WTC11 (cell line): ENCODE measurements around the gene HAGHL. TPM values are rescaled to one million over a fixed set of nuclear protein-coding genes. Genes with fewer than 3 reads are reported as not detected.
A peak's percentile ranks its signal among the peaks of the same experiment; 100 is the strongest.

Source experiments
- ARID4B ChIP-seq: sonication (generic); formaldehyde crosslinking; IDR thresholded peaks from 2 replicates; pipeline ENCODE4 v1.8.0; 2023; ENCODE audit warnings: missing genetic modification reagents, mild to moderate bottlenecking, borderline replicate concordance
- ATF6 ChIP-seq: sonication (generic); formaldehyde crosslinking; IDR thresholded peaks from 2 replicates; pipeline ENCODE4 v1.8.1; 2023; ENCODE audit warnings: mild to moderate bottlenecking, missing genetic modification reagents
- CBFB ChIP-seq: sonication (generic); formaldehyde crosslinking; IDR thresholded peaks from 2 replicates; pipeline ENCODE4 v1.8.1; 2022; ENCODE audit warnings: mild to moderate bottlenecking, low read depth, missing genetic modification reagents
- CDX4 ChIP-seq: fragments of 250-450 bp; sonication (Bioruptor Pico); IDR thresholded peaks from 2 replicates; pipeline ENCODE4 v1.9.0; 2021; ENCODE audit warnings: moderate library complexity, mild to moderate bottlenecking, inconsistent platforms, borderline replicate concordance
- CREB1 ChIP-seq: sonication (generic); formaldehyde crosslinking; IDR thresholded peaks from 2 replicates; pipeline ENCODE4 v1.8.0; 2023; ENCODE audit warnings: mild to moderate bottlenecking, missing genetic modification reagents
- ELF4 ChIP-seq: sonication (generic); formaldehyde crosslinking; IDR thresholded peaks from 2 replicates; pipeline ENCODE4 v1.8.1; 2022; ENCODE audit warnings: low read depth, mild to moderate bottlenecking, moderate library complexity, missing genetic modification reagents
- ETV6 ChIP-seq: sonication (generic); formaldehyde crosslinking; IDR thresholded peaks from 2 replicates; pipeline ENCODE4 v1.8.1; 2022; ENCODE audit warnings: mild to moderate bottlenecking, missing genetic modification reagents
- FOXK1 ChIP-seq: sonication (generic); formaldehyde crosslinking; IDR thresholded peaks from 2 replicates; pipeline ENCODE4 v1.8.0; 2022; ENCODE audit warnings: mild to moderate bottlenecking, moderate library complexity, missing genetic modification reagents
- FOXP1 ChIP-seq: sonication (generic); formaldehyde crosslinking; IDR thresholded peaks from 2 replicates; pipeline ENCODE4 v1.8.0; 2022; ENCODE audit warnings: missing genetic modification reagents, mild to moderate bottlenecking, moderate library complexity, borderline replicate concordance
- GABPB1 ChIP-seq: sonication (generic); formaldehyde crosslinking; IDR thresholded peaks from 2 replicates; pipeline ENCODE4 v1.8.1; 2023; ENCODE audit warnings: mild to moderate bottlenecking, missing genetic modification reagents
- HMGXB4 ChIP-seq: sonication (generic); formaldehyde crosslinking; IDR thresholded peaks from 2 replicates; pipeline ENCODE4 v1.8.1; 2023; ENCODE audit warnings: mild to moderate bottlenecking, moderate library complexity, missing genetic modification reagents
- MXD4 ChIP-seq: fragments of 250-450 bp; sonication (Bioruptor Pico); IDR thresholded peaks from 2 replicates; pipeline ENCODE4 v1.8.0; 2021; ENCODE audit warnings: mild to moderate bottlenecking, moderate library complexity, borderline replicate concordance
- OVOL2 ChIP-seq: fragments of 250-450 bp; sonication (Bioruptor Pico); IDR thresholded peaks from 2 replicates; pipeline ENCODE4 v1.9.0; 2021; ENCODE audit warnings: mild to moderate bottlenecking, borderline replicate concordance
- PRRX2 ChIP-seq: fragments of 250-450 bp; sonication (Bioruptor Pico); IDR thresholded peaks from 2 replicates; pipeline ENCODE4 v1.8.0; 2021; ENCODE audit warnings: mild to moderate bottlenecking
- RORB ChIP-seq: fragments of 250-450 bp; sonication (Bioruptor Pico); IDR thresholded peaks from 2 replicates; pipeline ENCODE4 v1.9.0; 2021; ENCODE audit warnings: mild to moderate bottlenecking
- TEAD4 ChIP-seq: sonication (generic); formaldehyde crosslinking; IDR thresholded peaks from 2 replicates; pipeline ENCODE4 v1.8.0; 2022; ENCODE audit warnings: mild to moderate bottlenecking, missing genetic modification reagents
- ZBTB43 ChIP-seq: sonication (generic); formaldehyde crosslinking; IDR thresholded peaks from 2 replicates; pipeline ENCODE4 v1.8.1; 2023; ENCODE audit warnings: mild to moderate bottlenecking, missing genetic modification reagents
- ZNF219 ChIP-seq: sonication (generic); formaldehyde crosslinking; IDR thresholded peaks from 2 replicates; pipeline ENCODE4 v1.8.0; 2023; ENCODE audit warnings: missing genetic modification reagents, mild to moderate bottlenecking, borderline replicate concordance
- total RNA-seq: library from RNA; stranded (reverse); gene quantifications from 3 replicates; pipeline ENCODE4 v1.2.3, GENCODE V29; 2021
- TF ChIP-seq, protein P1 (sequence below): sonication (generic); formaldehyde crosslinking; IDR thresholded peaks from 2 replicates; pipeline ENCODE4 v1.8.0; 2022; ENCODE audit warnings: mild to moderate bottlenecking, missing genetic modification reagents
- TF ChIP-seq, protein P2 (sequence below): sonication (generic); formaldehyde crosslinking; IDR thresholded peaks from 2 replicates; pipeline ENCODE4 v1.8.1; 2022; ENCODE audit warnings: low read depth, mild to moderate bottlenecking, moderate library complexity, missing genetic modification reagents, borderline replicate concordance
- TF ChIP-seq, protein P3 (sequence below): sonication (generic); formaldehyde crosslinking; IDR thresholded peaks from 2 replicates; pipeline ENCODE4 v1.8.1; 2023; ENCODE audit warnings: mild to moderate bottlenecking, missing genetic modification reagents, moderate library complexity
- TF ChIP-seq, protein P4 (sequence below): sonication (generic); formaldehyde crosslinking; IDR thresholded peaks from 2 replicates; pipeline ENCODE4 v1.8.1; 2022; ENCODE audit warnings: mild to moderate bottlenecking, missing genetic modification reagents, moderate library complexity, borderline replicate concordance

HAGHL gene
- total RNA-seq, 1 experiment from 2014 or later: 41.7 TPM

DNA sequence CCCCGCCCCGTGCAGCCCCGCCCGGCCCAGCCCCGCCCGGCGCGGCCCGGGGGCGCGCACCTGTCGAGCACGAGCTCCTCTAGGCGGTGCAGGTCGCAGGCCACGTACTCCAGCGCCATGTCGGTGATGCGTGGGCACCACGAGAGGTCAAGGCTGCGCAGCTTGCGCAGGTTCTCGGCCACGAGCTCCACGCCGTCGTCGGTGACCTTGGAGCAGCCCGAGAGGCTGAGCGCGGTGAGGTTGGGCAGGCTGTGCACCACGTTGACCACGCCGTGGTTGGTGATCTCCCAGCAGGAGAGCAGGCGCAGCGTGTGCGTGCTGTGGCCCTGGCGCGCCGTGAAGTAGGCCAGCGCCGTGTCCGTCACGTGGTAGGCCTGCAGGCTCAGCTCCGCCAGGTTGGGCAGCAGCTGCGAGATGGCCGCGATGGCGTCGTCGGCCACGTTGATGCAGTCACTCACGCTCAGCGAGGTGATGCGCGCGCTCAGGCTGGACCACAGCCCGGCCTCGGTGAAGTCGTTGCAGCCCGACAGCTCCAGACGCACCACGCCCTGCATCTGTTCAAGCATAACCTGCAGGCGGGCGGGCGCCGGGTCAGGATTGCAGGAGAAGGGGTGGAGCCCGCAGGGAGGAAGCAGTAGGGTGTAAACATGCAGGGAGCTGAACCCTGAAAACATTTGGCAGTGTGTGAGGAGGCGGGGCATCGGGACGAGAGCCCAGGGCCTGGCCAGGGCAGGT, 31.4 kb upstream of the HAGHL start (continued):
- TF ChIP-seq CDX4 (CRISPR knock-in tag) (no peak), TEAD4 (CRISPR knock-in tag) (no peak), HMGXB4 (CRISPR knock-in tag) (no peak), FOXK1 (peak; percentile 80; the same call in 1 of the 2 replicates), GABPB1 (CRISPR knock-in tag) (no peak), ETV6 (CRISPR knock-in tag) (peak; percentile 53; the same call in 1 of the 2 replicates), PRRX2 (no peak), RORB (CRISPR knock-in tag) (no peak), MXD4 (CRISPR knock-in tag) (no peak), FOXP1 (CRISPR knock-in tag) (peak; percentile 96), ARID4B (CRISPR knock-in tag) (peak; percentile 67; the same call in 1 of the 2 replicates), ZNF219 (CRISPR knock-in tag) (no peak), OVOL2 (CRISPR knock-in tag) (no peak), CREB1 (CRISPR knock-in tag) (0 out of 2 replicates have a peak, but pooled peaks have one; percentile 36), ZBTB43 (CRISPR knock-in tag) (peak; percentile 82; the same call in 1 of the 2 replicates), ATF6 (no peak), CBFB (peak; percentile 74; the same call in 1 of the 2 replicates), ELF4 (CRISPR knock-in tag) (no peak)
- TF ChIP-seq, protein P1, sequence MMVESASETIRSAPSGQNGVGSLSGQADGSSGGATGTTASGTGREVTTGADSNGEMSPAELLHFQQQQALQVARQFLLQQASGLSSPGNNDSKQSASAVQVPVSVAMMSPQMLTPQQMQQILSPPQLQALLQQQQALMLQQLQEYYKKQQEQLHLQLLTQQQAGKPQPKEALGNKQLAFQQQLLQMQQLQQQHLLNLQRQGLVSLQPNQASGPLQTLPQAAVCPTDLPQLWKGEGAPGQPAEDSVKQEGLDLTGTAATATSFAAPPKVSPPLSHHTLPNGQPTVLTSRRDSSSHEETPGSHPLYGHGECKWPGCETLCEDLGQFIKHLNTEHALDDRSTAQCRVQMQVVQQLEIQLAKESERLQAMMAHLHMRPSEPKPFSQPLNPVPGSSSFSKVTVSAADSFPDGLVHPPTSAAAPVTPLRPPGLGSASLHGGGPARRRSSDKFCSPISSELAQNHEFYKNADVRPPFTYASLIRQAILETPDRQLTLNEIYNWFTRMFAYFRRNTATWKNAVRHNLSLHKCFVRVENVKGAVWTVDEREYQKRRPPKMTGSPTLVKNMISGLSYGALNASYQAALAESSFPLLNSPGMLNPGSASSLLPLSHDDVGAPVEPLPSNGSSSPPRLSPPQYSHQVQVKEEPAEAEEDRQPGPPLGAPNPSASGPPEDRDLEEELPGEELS (CRISPR knock-in tag): peak; percentile 32; the same call in 1 of the 2 replicates
- TF ChIP-seq, protein P2, sequence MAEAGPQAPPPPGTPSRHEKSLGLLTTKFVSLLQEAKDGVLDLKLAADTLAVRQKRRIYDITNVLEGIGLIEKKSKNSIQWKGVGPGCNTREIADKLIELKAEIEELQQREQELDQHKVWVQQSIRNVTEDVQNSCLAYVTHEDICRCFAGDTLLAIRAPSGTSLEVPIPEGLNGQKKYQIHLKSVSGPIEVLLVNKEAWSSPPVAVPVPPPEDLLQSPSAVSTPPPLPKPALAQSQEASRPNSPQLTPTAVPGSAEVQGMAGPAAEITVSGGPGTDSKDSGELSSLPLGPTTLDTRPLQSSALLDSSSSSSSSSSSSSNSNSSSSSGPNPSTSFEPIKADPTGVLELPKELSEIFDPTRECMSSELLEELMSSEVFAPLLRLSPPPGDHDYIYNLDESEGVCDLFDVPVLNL: peak; percentile 73; the same call in 1 of the 2 replicates
- TF ChIP-seq, protein P3, sequence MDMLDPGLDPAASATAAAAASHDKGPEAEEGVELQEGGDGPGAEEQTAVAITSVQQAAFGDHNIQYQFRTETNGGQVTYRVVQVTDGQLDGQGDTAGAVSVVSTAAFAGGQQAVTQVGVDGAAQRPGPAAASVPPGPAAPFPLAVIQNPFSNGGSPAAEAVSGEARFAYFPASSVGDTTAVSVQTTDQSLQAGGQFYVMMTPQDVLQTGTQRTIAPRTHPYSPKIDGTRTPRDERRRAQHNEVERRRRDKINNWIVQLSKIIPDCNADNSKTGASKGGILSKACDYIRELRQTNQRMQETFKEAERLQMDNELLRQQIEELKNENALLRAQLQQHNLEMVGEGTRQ (CRISPR knock-in tag): peak; percentile 86
- TF ChIP-seq, protein P4, sequence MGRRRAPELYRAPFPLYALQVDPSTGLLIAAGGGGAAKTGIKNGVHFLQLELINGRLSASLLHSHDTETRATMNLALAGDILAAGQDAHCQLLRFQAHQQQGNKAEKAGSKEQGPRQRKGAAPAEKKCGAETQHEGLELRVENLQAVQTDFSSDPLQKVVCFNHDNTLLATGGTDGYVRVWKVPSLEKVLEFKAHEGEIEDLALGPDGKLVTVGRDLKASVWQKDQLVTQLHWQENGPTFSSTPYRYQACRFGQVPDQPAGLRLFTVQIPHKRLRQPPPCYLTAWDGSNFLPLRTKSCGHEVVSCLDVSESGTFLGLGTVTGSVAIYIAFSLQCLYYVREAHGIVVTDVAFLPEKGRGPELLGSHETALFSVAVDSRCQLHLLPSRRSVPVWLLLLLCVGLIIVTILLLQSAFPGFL (CRISPR knock-in tag): no peak
